SK-N-SH treated with all-trans-retinoic acid at 6 μM for 48 hours (cell line): ENCODE data around the gene POLG.

ENCODE experiments used
- ATAC-seq: fragments of 200-7000 bp; cut with Tn5 transposase; 3 replicates; pipeline ENCODE4 v1.9.1; 2020; ENCODE audit warnings: mild to moderate bottlenecking, moderate library complexity
- ARNTL ChIP-seq: fragments of 450-650 bp; formaldehyde crosslinking; IDR thresholded peaks from 2 replicates; pipeline ENCODE4 v1.5.0; 2020; ENCODE audit warnings: low read depth, mild to moderate bottlenecking, moderate library complexity, borderline replicate concordance
- BACH2 ChIP-seq: fragments of 250-450 bp; sonication (Bioruptor Pico); IDR thresholded peaks from 2 replicates; pipeline ENCODE4 v1.9.0; 2021; ENCODE audit warnings: mild to moderate bottlenecking, borderline replicate concordance
- CSDC2 ChIP-seq: fragments of 250-450 bp; sonication (Bioruptor Pico); IDR thresholded peaks from 2 replicates; pipeline ENCODE4 v1.5.0; 2020; ENCODE audit warnings: mild to moderate bottlenecking, moderate library complexity
- ESRRG ChIP-seq: fragments of 250-450 bp; sonication (Bioruptor Pico); IDR thresholded peaks from 2 replicates; pipeline ENCODE4 v1.6.1; 2021; ENCODE audit warnings: mild to moderate bottlenecking
- GLIS3 ChIP-seq: fragments of 250-450 bp; sonication (Bioruptor Pico); IDR thresholded peaks from 2 replicates; pipeline ENCODE4 v1.5.0; 2020; ENCODE audit warnings: mild to moderate bottlenecking, moderate library complexity
- ISL1 ChIP-seq: fragments of 250-450 bp; sonication (Bioruptor Pico); IDR thresholded peaks from 2 replicates; pipeline ENCODE4 v2.1.2; 2022; ENCODE audit warnings: mild to moderate bottlenecking, moderate library complexity
- OSR1 ChIP-seq: fragments of 250-450 bp; sonication (Bioruptor Pico); IDR thresholded peaks from 2 replicates; pipeline ENCODE4 v1.8.0; 2022; ENCODE audit warnings: moderate library complexity, mild to moderate bottlenecking, inconsistent platforms
- PATZ1 ChIP-seq: fragments of 250-450 bp; sonication (Bioruptor Pico); IDR thresholded peaks from 2 replicates; pipeline ENCODE4 v1.8.0; 2020; ENCODE audit warnings: mild to moderate bottlenecking, moderate library complexity, borderline replicate concordance
- PPARA ChIP-seq: fragments of 250-450 bp; sonication (Bioruptor Pico); IDR thresholded peaks from 2 replicates; pipeline ENCODE4 v1.5.0; 2020; ENCODE audit warnings: mild to moderate bottlenecking, borderline replicate concordance
- RARB ChIP-seq: fragments of 250-450 bp; sonication (Bioruptor Pico); IDR thresholded peaks from 2 replicates; pipeline ENCODE4 v1.8.0; 2021; ENCODE audit warnings: mild to moderate bottlenecking, moderate library complexity
- SNAI2 ChIP-seq: fragments of 250-450 bp; sonication (Bioruptor Pico); IDR thresholded peaks from 2 replicates; pipeline ENCODE4 v1.5.0; 2020; ENCODE audit warnings: mild to moderate bottlenecking, moderate library complexity
- TCF4 ChIP-seq: fragments of 250-450 bp; sonication (Bioruptor Pico); IDR thresholded peaks from 2 replicates; pipeline ENCODE4 v1.8.0; 2021; ENCODE audit warnings: mild to moderate bottlenecking, moderate library complexity, borderline replicate concordance
- ZC3H10 ChIP-seq: fragments of 250-450 bp; sonication (Bioruptor Pico); IDR thresholded peaks from 2 replicates; pipeline ENCODE4 v1.5.1; 2021; ENCODE audit warnings: mild to moderate bottlenecking, moderate library complexity
- ZFP3 ChIP-seq: fragments of 250-450 bp; sonication (Bioruptor Pico); IDR thresholded peaks from 2 replicates; pipeline ENCODE4 v1.5.0; 2020; ENCODE audit warnings: mild to moderate bottlenecking, moderate library complexity
- ZFP30 ChIP-seq: fragments of 450-650 bp; formaldehyde crosslinking; IDR thresholded peaks from 2 replicates; pipeline ENCODE4 v1.5.0; 2022; ENCODE audit warnings: mild to moderate bottlenecking, moderate library complexity
- ZNF565 ChIP-seq: fragments of 450-650 bp; formaldehyde crosslinking; conservative IDR thresholded peaks from 2 replicates; pipeline ENCODE4 v1.5.0; 2020; ENCODE audit warnings: low read depth, mild to moderate bottlenecking, moderate library complexity
- ZNF70 ChIP-seq: fragments of 450-650 bp; formaldehyde crosslinking; IDR thresholded peaks from 2 replicates; pipeline ENCODE4 v1.5.0; 2020; ENCODE audit warnings: mild to moderate bottlenecking, moderate library complexity
- ZNF8 ChIP-seq: fragments of 450-650 bp; formaldehyde crosslinking; IDR thresholded peaks from 2 replicates; pipeline ENCODE4 v1.5.0; 2020; ENCODE audit warnings: mild to moderate bottlenecking, moderate library complexity
- TF ChIP-seq, protein P1 (sequence below): fragments of 250-450 bp; sonication (Bioruptor Pico); IDR thresholded peaks from 2 replicates; pipeline ENCODE4 v1.5.0; 2020; ENCODE audit warnings: mild to moderate bottlenecking, moderate library complexity
- TF ChIP-seq, protein P2 (sequence below): fragments of 250-450 bp; sonication (Bioruptor Pico); IDR thresholded peaks from 2 replicates; pipeline ENCODE4 v1.5.1; 2020; ENCODE audit warnings: low read depth, mild to moderate bottlenecking, moderate library complexity
- TF ChIP-seq, protein P3 (sequence below): fragments of 250-450 bp; sonication (Bioruptor Pico); IDR thresholded peaks from 2 replicates; pipeline ENCODE4 v1.5.1; 2021; ENCODE audit warnings: mild to moderate bottlenecking, moderate library complexity
- TF ChIP-seq, protein P4 (sequence below): fragments of 250-450 bp; sonication (Bioruptor Pico); IDR thresholded peaks from 2 replicates; pipeline ENCODE4 v1.8.0; 2021; ENCODE audit warnings: low read depth, mild to moderate bottlenecking, moderate library complexity, borderline replicate concordance

POLG gene

GRCh38 chr15:89377024-89377841, 42.6 kb upstream of the POLG start:
- TF ChIP-seq ZNF8, result no peak
- no peak for TF ChIP-seq OSR1
- TF ChIP-seq, protein P1, sequence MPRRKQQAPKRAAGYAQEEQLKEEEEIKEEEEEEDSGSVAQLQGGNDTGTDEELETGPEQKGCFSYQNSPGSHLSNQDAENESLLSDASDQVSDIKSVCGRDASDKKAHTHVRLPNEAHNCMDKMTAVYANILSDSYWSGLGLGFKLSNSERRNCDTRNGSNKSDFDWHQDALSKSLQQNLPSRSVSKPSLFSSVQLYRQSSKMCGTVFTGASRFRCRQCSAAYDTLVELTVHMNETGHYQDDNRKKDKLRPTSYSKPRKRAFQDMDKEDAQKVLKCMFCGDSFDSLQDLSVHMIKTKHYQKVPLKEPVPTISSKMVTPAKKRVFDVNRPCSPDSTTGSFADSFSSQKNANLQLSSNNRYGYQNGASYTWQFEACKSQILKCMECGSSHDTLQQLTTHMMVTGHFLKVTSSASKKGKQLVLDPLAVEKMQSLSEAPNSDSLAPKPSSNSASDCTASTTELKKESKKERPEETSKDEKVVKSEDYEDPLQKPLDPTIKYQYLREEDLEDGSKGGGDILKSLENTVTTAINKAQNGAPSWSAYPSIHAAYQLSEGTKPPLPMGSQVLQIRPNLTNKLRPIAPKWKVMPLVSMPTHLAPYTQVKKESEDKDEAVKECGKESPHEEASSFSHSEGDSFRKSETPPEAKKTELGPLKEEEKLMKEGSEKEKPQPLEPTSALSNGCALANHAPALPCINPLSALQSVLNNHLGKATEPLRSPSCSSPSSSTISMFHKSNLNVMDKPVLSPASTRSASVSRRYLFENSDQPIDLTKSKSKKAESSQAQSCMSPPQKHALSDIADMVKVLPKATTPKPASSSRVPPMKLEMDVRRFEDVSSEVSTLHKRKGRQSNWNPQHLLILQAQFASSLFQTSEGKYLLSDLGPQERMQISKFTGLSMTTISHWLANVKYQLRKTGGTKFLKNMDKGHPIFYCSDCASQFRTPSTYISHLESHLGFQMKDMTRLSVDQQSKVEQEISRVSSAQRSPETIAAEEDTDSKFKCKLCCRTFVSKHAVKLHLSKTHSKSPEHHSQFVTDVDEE (CRISPR knock-in tag), result no peak
- TF ChIP-seq ZNF565, result no peak
- no peak for TF ChIP-seq ARNTL (CRISPR knock-in tag)
- no peak for TF ChIP-seq SNAI2
- no peak for TF ChIP-seq PPARA (CRISPR knock-in tag)
- TF ChIP-seq, protein P2, sequence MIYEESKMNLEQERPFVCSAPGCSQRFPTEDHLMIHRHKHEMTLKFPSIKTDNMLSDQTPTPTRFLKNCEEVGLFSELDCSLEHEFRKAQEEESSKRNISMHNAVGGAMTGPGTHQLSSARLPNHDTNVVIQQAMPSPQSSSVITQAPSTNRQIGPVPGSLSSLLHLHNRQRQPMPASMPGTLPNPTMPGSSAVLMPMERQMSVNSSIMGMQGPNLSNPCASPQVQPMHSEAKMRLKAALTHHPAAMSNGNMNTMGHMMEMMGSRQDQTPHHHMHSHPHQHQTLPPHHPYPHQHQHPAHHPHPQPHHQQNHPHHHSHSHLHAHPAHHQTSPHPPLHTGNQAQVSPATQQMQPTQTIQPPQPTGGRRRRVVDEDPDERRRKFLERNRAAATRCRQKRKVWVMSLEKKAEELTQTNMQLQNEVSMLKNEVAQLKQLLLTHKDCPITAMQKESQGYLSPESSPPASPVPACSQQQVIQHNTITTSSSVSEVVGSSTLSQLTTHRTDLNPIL (CRISPR knock-in tag), result no peak
- no peak for TF ChIP-seq PATZ1
- TF ChIP-seq, protein P3, sequence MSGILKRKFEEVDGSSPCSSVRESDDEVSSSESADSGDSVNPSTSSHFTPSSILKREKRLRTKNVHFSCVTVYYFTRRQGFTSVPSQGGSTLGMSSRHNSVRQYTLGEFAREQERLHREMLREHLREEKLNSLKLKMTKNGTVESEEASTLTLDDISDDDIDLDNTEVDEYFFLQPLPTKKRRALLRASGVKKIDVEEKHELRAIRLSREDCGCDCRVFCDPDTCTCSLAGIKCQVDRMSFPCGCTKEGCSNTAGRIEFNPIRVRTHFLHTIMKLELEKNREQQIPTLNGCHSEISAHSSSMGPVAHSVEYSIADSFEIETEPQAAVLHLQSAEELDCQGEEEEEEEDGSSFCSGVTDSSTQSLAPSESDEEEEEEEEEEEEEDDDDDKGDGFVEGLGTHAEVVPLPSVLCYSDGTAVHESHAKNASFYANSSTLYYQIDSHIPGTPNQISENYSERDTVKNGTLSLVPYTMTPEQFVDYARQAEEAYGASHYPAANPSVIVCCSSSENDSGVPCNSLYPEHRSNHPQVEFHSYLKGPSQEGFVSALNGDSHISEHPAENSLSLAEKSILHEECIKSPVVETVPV (CRISPR knock-in tag), result no peak
- TF ChIP-seq ISL1 (CRISPR knock-in tag), result no peak
- no peak for TF ChIP-seq CSDC2 (CRISPR knock-in tag)
- no peak for TF ChIP-seq RARB
- TF ChIP-seq, protein P4, sequence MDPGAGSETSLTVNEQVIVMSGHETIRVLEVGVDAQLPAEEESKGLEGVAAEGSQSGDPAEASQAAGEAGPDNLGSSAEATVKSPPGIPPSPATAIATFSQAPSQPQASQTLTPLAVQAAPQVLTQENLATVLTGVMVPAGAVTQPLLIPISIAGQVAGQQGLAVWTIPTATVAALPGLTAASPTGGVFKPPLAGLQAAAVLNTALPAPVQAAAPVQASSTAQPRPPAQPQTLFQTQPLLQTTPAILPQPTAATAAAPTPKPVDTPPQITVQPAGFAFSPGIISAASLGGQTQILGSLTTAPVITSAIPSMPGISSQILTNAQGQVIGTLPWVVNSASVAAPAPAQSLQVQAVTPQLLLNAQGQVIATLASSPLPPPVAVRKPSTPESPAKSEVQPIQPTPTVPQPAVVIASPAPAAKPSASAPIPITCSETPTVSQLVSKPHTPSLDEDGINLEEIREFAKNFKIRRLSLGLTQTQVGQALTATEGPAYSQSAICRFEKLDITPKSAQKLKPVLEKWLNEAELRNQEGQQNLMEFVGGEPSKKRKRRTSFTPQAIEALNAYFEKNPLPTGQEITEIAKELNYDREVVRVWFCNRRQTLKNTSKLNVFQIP (CRISPR knock-in tag), result no peak
- TF ChIP-seq GLIS3 (CRISPR knock-in tag), result no peak
- no peak for TF ChIP-seq ZFP3 (CRISPR knock-in tag)
- no peak for TF ChIP-seq ESRRG
- no peak for TF ChIP-seq ZFP30
- TF ChIP-seq BACH2 (CRISPR knock-in tag), result no peak
- TF ChIP-seq ZC3H10 (CRISPR knock-in tag), result no peak
- ATAC-seq, result no peak

- no peak for ATAC-seq
- TF ChIP-seq CSDC2 (CRISPR knock-in tag), result no peak
- no peak for TF ChIP-seq OSR1
- TF ChIP-seq ZNF70 (CRISPR knock-in tag), result no peak
- TF ChIP-seq, protein P1 (CRISPR knock-in tag), result no peak
- TF ChIP-seq PPARA (CRISPR knock-in tag), result no peak
- TF ChIP-seq ZFP3 (CRISPR knock-in tag), result no peak
- no peak for TF ChIP-seq ZFP30
- TF ChIP-seq TCF4 (CRISPR knock-in tag), result no peak
- TF ChIP-seq SNAI2, result no peak
- TF ChIP-seq, all 23 proteins: peak for 0
These were observed 41.8 kb upstream of the POLG start for GRCh38 chr15:89376388-89376787.
